Mesenchymal stem cell (in vitro differentiated cells and primary cell): ENCODE measurements around the gene GAB2.

Source experiments
- DNase-seq: peaks from one replicate; pipeline ENCODE4 v3.0.0-alpha.2; 2013
- H2AFZ ChIP-seq: one replicate; pipeline ENCODE4 v1.6.1; 2013; ENCODE audit warnings: low read depth, mild to moderate bottlenecking, control low read depth, inconsistent platforms, low read length, moderate library complexity
- H2AK5ac ChIP-seq: 2 replicates; pipeline ENCODE4 v1.6.1; 2013; ENCODE audit warnings: low read length, moderate library complexity, mild to moderate bottlenecking, inconsistent platforms; ENCODE audit not compliant: severe bottlenecking
- H2BK120ac ChIP-seq: one replicate; pipeline ENCODE4 v1.6.1; 2013; ENCODE audit warnings: low read depth, mild to moderate bottlenecking, inconsistent platforms, low read length, moderate library complexity
- H2BK12ac ChIP-seq, 2 experiments: one replicate each; pipeline ENCODE4 v1.6.1; 2013; ENCODE audit warnings: inconsistent platforms in 2 of 2, low read length in 2 of 2, mild to moderate bottlenecking in 2 of 2, moderate library complexity in 2 of 2, control low read depth in 1 of 2
- H2BK15ac ChIP-seq: one replicate; pipeline ENCODE4 v1.6.1; 2013; ENCODE audit warnings: mild to moderate bottlenecking, low read depth, inconsistent platforms; ENCODE audit not compliant: poor library complexity, severe bottlenecking
- H2BK5ac ChIP-seq: 2 replicates; pipeline ENCODE4 v1.6.1; 2013; ENCODE audit warnings: low read depth, mild to moderate bottlenecking, low read length, control low read depth, inconsistent platforms; ENCODE audit not compliant: poor library complexity, severe bottlenecking
- H3K14ac ChIP-seq, 2 experiments: one replicate each; pipeline ENCODE4 v1.6.1; 2013; ENCODE audit warnings: inconsistent platforms in 2 of 2, low read length in 2 of 2, control low read depth in 1 of 2, mild to moderate bottlenecking in 1 of 2, moderate library complexity in 1 of 2
- H3K18ac ChIP-seq, 2 experiments: one replicate each; pipeline ENCODE4 v1.6.1; 2013; ENCODE audit warnings: inconsistent platforms in 2 of 2, low read length in 2 of 2, control low read depth in 1 of 2, low read depth in 1 of 2, mild to moderate bottlenecking in 1 of 2
- H3K23ac ChIP-seq, 2 experiments: one replicate each; pipeline ENCODE4 v1.6.1; 2013; ENCODE audit warnings: inconsistent platforms in 2 of 2, low read length in 2 of 2, mild to moderate bottlenecking in 2 of 2, moderate library complexity in 2 of 2, control low read depth in 1 of 2
- H3K27ac ChIP-seq: 2 replicates; pipeline ENCODE4 v1.5.1; 2013; ENCODE audit warnings: mild to moderate bottlenecking, moderate library complexity, low read length, control low read depth, inconsistent platforms; ENCODE audit not compliant: poor library complexity, severe bottlenecking
- H3K27me3 ChIP-seq, 2 experiments: 2 replicates each; pipeline versions ENCODE4 v1.6.1 to v1.7.0; 2013; ENCODE audit warnings: low read length in 2 of 2, mild to moderate bottlenecking in 2 of 2, moderate library complexity in 2 of 2, control low read depth in 1 of 2, inconsistent platforms in 1 of 2; ENCODE audit not compliant: control insufficient read depth in 1 of 2, insufficient read depth in 1 of 2
- H3K36me3 ChIP-seq, 2 experiments: 2 replicates each; pipeline versions ENCODE4 v1.6.1 to v1.7.0; 2013; ENCODE audit warnings: low read length in 2 of 2, control low read depth in 1 of 2, inconsistent platforms in 1 of 2, low read depth in 1 of 2, mild to moderate bottlenecking in 1 of 2; ENCODE audit not compliant: insufficient read depth in 2 of 2, control insufficient read depth in 1 of 2
- H3K4ac ChIP-seq, 2 experiments: one replicate each; pipeline ENCODE4 v1.6.1; 2013; ENCODE audit warnings: inconsistent platforms in 2 of 2, low read length in 2 of 2, mild to moderate bottlenecking in 2 of 2, moderate library complexity in 2 of 2, control low read depth in 1 of 2, low read depth in 1 of 2
- H3K4me1 ChIP-seq: 2 replicates; pipeline ENCODE4 v1.6.1; 2013; ENCODE audit warnings: low read depth, low read length, control low read depth; ENCODE audit not compliant: control insufficient read depth, insufficient read depth
- H3K4me2 ChIP-seq: 2 replicates; pipeline ENCODE4 v1.6.1; 2013; ENCODE audit warnings: low read length, mild to moderate bottlenecking, inconsistent platforms; ENCODE audit not compliant: poor library complexity, severe bottlenecking
- H3K4me3 ChIP-seq, 2 experiments: 2 replicates each; pipeline versions ENCODE4 v1.5.1 to v1.7.0; 2013; ENCODE audit warnings: low read length in 2 of 2, mild to moderate bottlenecking in 2 of 2, control low read depth in 1 of 2, low read depth in 1 of 2; ENCODE audit not compliant: insufficient read depth in 1 of 2
- H3K79me1 ChIP-seq: replicated peaks from 2 replicates; pipeline ENCODE4 v1.6.1; 2013; ENCODE audit warnings: mild to moderate bottlenecking, control low read depth, low read length, inconsistent platforms; ENCODE audit not compliant: poor library complexity, severe bottlenecking
- H3K9ac ChIP-seq: 2 replicates; pipeline ENCODE4 v1.7.0; 2013; ENCODE audit warnings: mild to moderate bottlenecking, low read length, moderate library complexity
- H3K9me3 ChIP-seq: 2 replicates; pipeline ENCODE4 v1.7.0; 2013; ENCODE audit warnings: mild to moderate bottlenecking, low read length; ENCODE audit not compliant: control insufficient read depth
- H4K8ac ChIP-seq: one replicate; pipeline ENCODE4 v1.6.1; 2013; ENCODE audit warnings: inconsistent platforms, mild to moderate bottlenecking, low read length, moderate library complexity
- H4K91ac ChIP-seq: one replicate; pipeline ENCODE4 v1.6.1; 2013; ENCODE audit warnings: mild to moderate bottlenecking, low read length, inconsistent platforms
- WGBS: methylation state at CpG from one replicate; pipeline ENCODE4 v1.1.7; 2013; ENCODE audit warnings: mixed read lengths; 5-methylcytosine and 5-hydroxymethylcytosine counted together

Gene GAB2

DNA sequence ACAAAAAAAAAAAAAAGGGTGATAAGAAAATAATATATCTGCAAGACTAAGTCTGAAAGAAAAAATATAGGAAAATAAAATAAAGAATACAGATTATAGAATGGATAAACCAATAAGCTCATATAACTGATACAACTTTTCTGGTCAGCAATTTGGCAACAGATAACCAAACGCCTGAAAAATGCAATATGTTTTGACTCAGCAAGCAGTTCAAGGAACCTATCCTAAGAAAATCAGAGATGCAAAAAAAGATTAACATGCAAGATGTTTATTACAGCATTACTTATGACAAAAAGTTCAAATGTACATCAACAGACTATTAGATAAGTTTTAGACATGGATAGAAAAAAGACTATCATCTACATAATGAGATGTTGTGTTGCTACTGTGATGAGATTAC is 27.1 kb upstream of the GAB2 start:
- no peak overlapping the region for H2BK15ac ChIP-seq
- H3K23ac ChIP-seq, result no peak overlapping the region
- H3K4me2 ChIP-seq, result no peak overlapping the region
- no peak overlapping the region for H3K14ac ChIP-seq
- H4K8ac ChIP-seq, result no peak overlapping the region
- no peaks in the 10 kb centered on the region for H3K9me3 ChIP-seq
- H3K79me1 ChIP-seq, result peaks cover 2% of the 10 kb centered on the region
- no peaks in the 10 kb centered on the region for H3K27me3 ChIP-seq
- no peaks in the 10 kb centered on the region for H3K4me1 ChIP-seq
- no peak overlapping the region for H2BK120ac ChIP-seq
- no peak overlapping the region for H3K4ac ChIP-seq
- H2AFZ ChIP-seq, result no peak overlapping the region
- DNase-seq, result no peak
- H3K4me3 ChIP-seq, result no peak overlapping the region
- no peak overlapping the region for H3K9ac ChIP-seq
- WGBS, result 100% methylated on average over 1 of the region's 1 CpG
- H2AK5ac ChIP-seq, result no peak overlapping the region
- no peak overlapping the region for H3K18ac ChIP-seq
- H2BK5ac ChIP-seq, result no peak overlapping the region
- H3K36me3 ChIP-seq, result peaks cover 3 to 10% of the 10 kb centered on the region in 2 experiments
- no peak overlapping the region for H2BK12ac ChIP-seq
- H3K27ac ChIP-seq, result no peak overlapping the region
- no peak overlapping the region for H4K91ac ChIP-seq

DNA sequence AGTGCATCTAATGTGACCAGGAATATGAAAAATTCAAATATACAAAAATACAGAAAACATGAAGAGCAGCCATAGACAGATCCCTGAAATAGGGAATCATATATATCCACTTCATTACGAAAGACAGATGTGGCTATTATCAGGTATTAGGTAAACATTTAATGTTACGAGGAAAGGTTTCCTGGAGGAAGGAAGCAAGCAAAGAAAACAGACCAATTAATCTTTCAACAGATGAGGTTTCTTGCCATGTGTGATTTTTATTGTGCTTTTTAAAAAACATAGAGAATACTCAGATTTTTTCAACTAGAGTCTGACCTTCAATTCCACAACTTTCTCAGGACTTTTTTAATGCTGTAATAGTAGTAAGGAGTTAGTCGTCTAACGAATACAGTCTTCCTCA is 24.3 kb upstream of the GAB2 start:
- Histone ChIP-seq H3K4ac (no peak overlapping the region), H3K4me1 (no peaks in the 10 kb centered on the region), H3K9me3 (no peaks in the 10 kb centered on the region), H3K14ac (no peak overlapping the region), H2BK15ac (no peak overlapping the region), H3K27me3 (no peaks in the 10 kb centered on the region), H4K8ac (no peak overlapping the region), H3K36me3 (peaks cover 6 to 10% of the 10 kb centered on the region in 2 experiments), H2BK5ac (no peak overlapping the region), H3K4me3 (no peak overlapping the region), H3K79me1 (no peaks in the 10 kb centered on the region), H2AK5ac (no peak overlapping the region), H3K23ac (no peak overlapping the region), H3K9ac (no peak overlapping the region), H2AFZ (no peak overlapping the region), H4K91ac (no peak overlapping the region), H2BK12ac (no peak overlapping the region), H3K18ac (no peak overlapping the region), H2BK120ac (no peak overlapping the region), H3K4me2 (no peak overlapping the region), H3K27ac (no peak overlapping the region)
- no peak for DNase-seq
- WGBS, result no CpG with 5 or more reads among the region's 4 CpGs

DNA sequence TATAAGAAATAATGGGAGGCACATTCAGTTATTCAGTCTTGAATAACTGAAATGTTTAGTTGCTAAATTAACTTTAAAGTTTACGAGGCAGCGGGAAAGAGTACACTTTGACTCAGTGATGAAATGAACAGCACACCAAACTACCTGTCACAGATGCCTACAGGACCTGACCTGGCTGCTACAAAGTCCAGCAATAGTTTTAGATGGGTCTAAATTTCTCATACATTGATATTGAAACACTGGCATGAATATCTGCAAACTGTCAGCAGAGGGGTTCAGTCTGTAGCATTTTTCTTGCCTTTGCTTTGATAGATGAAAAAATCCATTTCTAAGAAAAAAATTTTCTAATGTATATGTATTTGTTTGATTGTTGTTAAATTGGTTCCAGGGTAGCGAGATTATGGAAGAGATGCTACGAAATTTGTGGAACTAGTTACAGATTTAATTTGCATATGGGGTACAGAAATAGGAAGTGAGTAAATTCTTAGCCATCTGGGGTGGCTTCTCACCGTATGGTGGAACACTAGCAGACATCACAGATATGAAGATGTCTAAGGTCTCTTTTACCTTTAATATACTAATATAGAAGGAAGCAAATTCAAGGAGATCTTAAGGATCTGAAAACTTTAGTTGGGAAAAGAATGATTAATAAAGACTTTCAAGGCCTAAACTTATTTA is 20.8 kb upstream of the GAB2 start:
- Histone ChIP-seq H3K4me3 (no peak overlapping the region), H3K4ac (no peak overlapping the region)

DNA sequence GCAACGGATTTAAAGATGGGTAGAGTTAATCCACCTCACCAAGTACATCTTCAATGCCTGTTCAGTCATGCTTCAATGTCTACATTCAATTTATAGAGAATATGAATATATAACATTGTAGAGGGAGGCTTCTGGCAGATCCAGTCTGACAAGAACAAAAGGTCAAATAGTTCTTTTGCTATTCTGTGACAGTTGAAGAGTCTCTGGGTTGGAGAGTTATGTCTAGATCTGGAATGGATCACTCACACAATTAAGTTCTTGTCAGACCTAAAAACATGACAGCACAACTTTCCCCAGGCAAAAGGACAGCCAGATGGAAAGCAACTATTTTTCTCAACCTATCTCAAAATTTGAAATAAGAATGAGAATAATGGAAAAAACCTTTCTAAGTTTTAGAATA is 15.3 kb upstream of the GAB2 start:
- no peaks in the 10 kb centered on the region for H3K27me3 ChIP-seq

More for the DNA sequence above, 20.8 kb upstream of the GAB2 start:
- no peak overlapping the region for H3K14ac ChIP-seq
- H3K18ac ChIP-seq, result no peak overlapping the region
- no peak overlapping the region for H2BK12ac ChIP-seq
- DNase-seq, result no peak
- H3K4me2 ChIP-seq, result no peak overlapping the region
- H4K8ac ChIP-seq, result no peak overlapping the region
- 75% methylated on average over 4 of the region's 5 CpGs for WGBS
- no peak overlapping the region for H2AFZ ChIP-seq
- no peaks in the 10 kb centered on the region for H3K4me1 ChIP-seq
- H2BK120ac ChIP-seq, result no peak overlapping the region
- H3K23ac ChIP-seq, result no peak overlapping the region
- no peaks in the 10 kb centered on the region for H3K27me3 ChIP-seq
- H3K79me1 ChIP-seq, result no peaks in the 10 kb centered on the region
- no peak overlapping the region for H3K9ac ChIP-seq
- H2AK5ac ChIP-seq, result no peak overlapping the region
- no peak overlapping the region for H2BK15ac ChIP-seq
- H3K9me3 ChIP-seq, result no peaks in the 10 kb centered on the region
- H2BK5ac ChIP-seq, result no peak overlapping the region
- H3K27ac ChIP-seq, result no peak overlapping the region
- no peak overlapping the region for H4K91ac ChIP-seq
- H3K36me3 ChIP-seq, result peaks cover 5 to 10% of the 10 kb centered on the region in 2 experiments

More for the DNA sequence above, 15.3 kb upstream of the GAB2 start:
- peak; percentile 29 for DNase-seq
- Histone ChIP-seq H3K36me3 (peaks cover 4 to 6% of the 10 kb centered on the region in 2 experiments), H2BK12ac (no peak overlapping the region), H3K79me1 (no peaks in the 10 kb centered on the region), H3K9me3 (no peaks in the 10 kb centered on the region), H3K4me2 (no peak overlapping the region), H3K9ac (no peak overlapping the region), H2AFZ (no peak overlapping the region), H3K27ac (no peak overlapping the region), H2BK5ac (no peak overlapping the region), H3K23ac (no peak overlapping the region), H2BK15ac (no peak overlapping the region), H2BK120ac (no peak overlapping the region), H3K4ac (no peak overlapping the region), H4K91ac (no peak overlapping the region), H4K8ac (no peak overlapping the region), H3K18ac (no peak overlapping the region), H3K4me3 (no peak overlapping the region), H3K4me1 (no peaks in the 10 kb centered on the region), H2AK5ac (no peak overlapping the region), H3K14ac (no peak overlapping the region)
- WGBS, result no CpG with 5 or more reads among the region's 1 CpG
